Body of pancreas (tissue), 4 donors: ENCODE results near the gene NFATC4.

Source experiments
- POLR2A ChIP-seq, 3 donors: fragments of 450-650 bp; IDR thresholded peaks; one replicate each; pipeline ENCODE4 v1.6.1; 2016; ENCODE audit warnings: antibody characterized with exemption in 3 of 3, mild to moderate bottlenecking in 2 of 3
- TF ChIP-seq, protein P1 (sequence below), 7 experiments: fragments of 450-650 bp in 4 of 7; fragments of 200-600 bp in 3 of 7; sonication (generic) in 3 of 7; IDR thresholded peaks; one replicate each; pipeline ENCODE4 v1.5.1; 2016 to 2019; ENCODE audit warnings: antibody characterized with exemption in 7 of 7

DNA sequence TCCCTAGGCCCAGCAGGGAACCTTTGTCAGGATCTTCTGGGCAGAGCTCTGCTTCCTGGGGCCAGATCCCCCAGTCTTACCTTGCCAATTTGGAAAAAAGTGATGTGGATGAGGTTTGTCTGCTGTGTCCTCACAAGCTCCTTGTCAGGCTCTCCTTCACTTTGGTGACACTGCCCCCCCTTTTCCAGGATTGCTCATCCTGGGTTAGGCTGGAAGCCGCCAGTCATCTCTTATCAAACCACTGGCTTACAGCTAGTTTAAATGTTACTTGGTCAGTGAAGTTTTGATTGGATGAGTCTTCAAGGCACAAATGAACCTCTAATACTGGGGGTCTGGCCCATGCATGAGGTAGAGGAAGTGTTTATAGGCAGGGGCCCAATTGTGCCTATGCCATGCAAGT is 46.1 kb downstream of the NFATC4 start:
- TF ChIP-seq, protein P1, sequence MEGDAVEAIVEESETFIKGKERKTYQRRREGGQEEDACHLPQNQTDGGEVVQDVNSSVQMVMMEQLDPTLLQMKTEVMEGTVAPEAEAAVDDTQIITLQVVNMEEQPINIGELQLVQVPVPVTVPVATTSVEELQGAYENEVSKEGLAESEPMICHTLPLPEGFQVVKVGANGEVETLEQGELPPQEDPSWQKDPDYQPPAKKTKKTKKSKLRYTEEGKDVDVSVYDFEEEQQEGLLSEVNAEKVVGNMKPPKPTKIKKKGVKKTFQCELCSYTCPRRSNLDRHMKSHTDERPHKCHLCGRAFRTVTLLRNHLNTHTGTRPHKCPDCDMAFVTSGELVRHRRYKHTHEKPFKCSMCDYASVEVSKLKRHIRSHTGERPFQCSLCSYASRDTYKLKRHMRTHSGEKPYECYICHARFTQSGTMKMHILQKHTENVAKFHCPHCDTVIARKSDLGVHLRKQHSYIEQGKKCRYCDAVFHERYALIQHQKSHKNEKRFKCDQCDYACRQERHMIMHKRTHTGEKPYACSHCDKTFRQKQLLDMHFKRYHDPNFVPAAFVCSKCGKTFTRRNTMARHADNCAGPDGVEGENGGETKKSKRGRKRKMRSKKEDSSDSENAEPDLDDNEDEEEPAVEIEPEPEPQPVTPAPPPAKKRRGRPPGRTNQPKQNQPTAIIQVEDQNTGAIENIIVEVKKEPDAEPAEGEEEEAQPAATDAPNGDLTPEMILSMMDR (IDR thresholded peaks at IDR 0.05): no peak
- no peak for TF ChIP-seq POLR2A (IDR thresholded peaks at IDR 0.05)
